GM19324 (cell line): ENCODE measurements around the gene RABL6.
A peak's percentile ranks its signal among the peaks of the same experiment; 100 is the strongest.
"Not testable (repeated sequence)": the region's sequence is repeated elsewhere in the genome, so short reads cannot be mapped to it uniquely, and the experiment has no call there.

ENCODE experiments used
- ATAC-seq: cut with Tn5 transposase; IDR thresholded peaks from one replicate; pipeline ENCODE4 v1.9.1; 2021; ENCODE audit warnings: mild to moderate bottlenecking, moderate library complexity; ENCODE audit not compliant: unreplicated experiment, low FRiP score

The RABL6 gene

GRCh38 chr9:136866898-136867421 lies 59.2 kb downstream of the RABL6 start:
- ATAC-seq, result not testable (repeated sequence)

- no peak for ATAC-seq
These were observed 59.7 kb downstream of the RABL6 start for GRCh38 chr9:136867480-136867879.

GRCh38 chr9:136867917-136868316 lies 60.2 kb downstream of the RABL6 start:
- ATAC-seq, result no peak

- no peak for ATAC-seq
These were observed 60.9 kb downstream of the RABL6 start for GRCh38 chr9:136868644-136869043.

- ATAC-seq, result not testable (repeated sequence)
These were observed 61.9 kb downstream of the RABL6 start for GRCh38 chr9:136869611-136870010.

GRCh38 chr9:136875155-136875554 lies 67.4 kb downstream of the RABL6 start:
- ATAC-seq, result no peak

GRCh38 chr9:136876476-136876875 lies 68.7 kb downstream of the RABL6 start:
- ATAC-seq, result no peak

GRCh38 chr9:136880651-136881050 lies 72.9 kb downstream of the RABL6 start:
- no peak for ATAC-seq

- ATAC-seq, result no peak
These were observed 74.0 kb downstream of the RABL6 start for GRCh38 chr9:136881691-136882108.

- no peak for ATAC-seq
These were observed 74.6 kb downstream of the RABL6 start for GRCh38 chr9:136882109-136882946.

- not testable (repeated sequence) for ATAC-seq
These were observed 75.2 kb downstream of the RABL6 start for GRCh38 chr9:136882947-136883283.

GRCh38 chr9:136883670-136884069 lies 75.9 kb downstream of the RABL6 start:
- ATAC-seq, result not testable (repeated sequence)

GRCh38 chr9:136885950-136886578 lies 78.3 kb downstream of the RABL6 start, which contains the start of gene TRAF2:
Gene TRAF2, plus strand, starts transcription at chr9:136886516. Its CDS starts 12,225 bp downstream, at chr9:136898741.
- ATAC-seq, result peak; percentile 91

- peak; percentile 20 for ATAC-seq
These were observed 79.2 kb downstream of the RABL6 start for GRCh38 chr9:136886610-136887597.

GRCh38 chr9:136888454-136888853 lies 80.7 kb downstream of the RABL6 start:
- ATAC-seq, result no peak

GRCh38 chr9:136889858-136890257 lies 82.1 kb downstream of the RABL6 start:
- no peak for ATAC-seq

- no peak for ATAC-seq
These were observed 82.9 kb downstream of the RABL6 start for GRCh38 chr9:136890661-136891060.
